ENCODE results near the gene RALGAPB.

- TF ChIP-seq CTCF (IDR thresholded peaks at IDR 0.05; ENCODE audit: low read depth, low read length) = no peak
- no peak for TF ChIP-seq POLR2A (IDR thresholded peaks at IDR 0.05; ENCODE audit: extremely low read depth, insufficient read length)
- TF ChIP-seq MYC (IDR thresholded peaks at IDR 0.05; ENCODE audit: low read depth, low read length) = no peak
- no peak for TF ChIP-seq MAX (IDR thresholded peaks at IDR 0.05; ENCODE audit: low read depth, low read length)
Measured at GRCh38 chr20:38612751-38613515, 140.3 kb downstream of the RALGAPB start.

All from NB4 (cell line).